COLO668 (cell line): ENCODE data around the gene SDHAF3.

ENCODE experiments used
- DNase-seq: peaks from one replicate; lab custom pipeline; 2025; ENCODE audit not compliant: unreplicated experiment; lab: John Stamatoyannopoulos, UW

The SDHAF3 gene

GRCh38 chr7:97215556-97215955 is 98.1 kb downstream of the SDHAF3 start:
- DNase-seq = no peak

- DNase-seq = no peak
These were observed 101.3 kb downstream of the SDHAF3 start for GRCh38 chr7:97218767-97219166.

- DNase-seq = no peak
These were observed 101.7 kb downstream of the SDHAF3 start for GRCh38 chr7:97219237-97219636.

- DNase-seq = no peak
These were observed 106.8 kb downstream of the SDHAF3 start for GRCh38 chr7:97224316-97224715.

- DNase-seq = no peak
These were observed 109.0 kb downstream of the SDHAF3 start for GRCh38 chr7:97226541-97226940.
